GM19395 (cell line): Measurements from ENCODE around the gene SEMA6A.
"Not testable (repeated sequence)": the region's sequence is repeated elsewhere in the genome, so short reads cannot be mapped to it uniquely, and the experiment has no call there.

Experiments
- ATAC-seq: cut with Tn5 transposase; IDR thresholded peaks from one replicate; pipeline ENCODE4 v1.9.1; 2021; ENCODE audit warnings: mild to moderate bottlenecking, moderate library complexity; ENCODE audit not compliant: unreplicated experiment

Gene SEMA6A

GRCh38 chr5:116524051-116524904 lies 50.3 kb downstream of the SEMA6A start:
- ATAC-seq: no peak

- ATAC-seq: not testable (repeated sequence)
These were observed 51.4 kb downstream of the SEMA6A start for GRCh38 chr5:116523182-116523581.

- ATAC-seq: no peak
These were observed 52.1 kb downstream of the SEMA6A start for GRCh38 chr5:116522356-116523136.

GRCh38 chr5:116521173-116521872 lies 53.3 kb downstream of the SEMA6A start:
- peak; percentile 81 for ATAC-seq

GRCh38 chr5:116520771-116521170 lies 53.9 kb downstream of the SEMA6A start:
- no peak for ATAC-seq

GRCh38 chr5:116518423-116518822 lies 56.2 kb downstream of the SEMA6A start:
- no peak for ATAC-seq

- no peak for ATAC-seq
These were observed 57.1 kb downstream of the SEMA6A start for GRCh38 chr5:116517488-116517887.

GRCh38 chr5:116516021-116516420 lies 58.6 kb downstream of the SEMA6A start:
- ATAC-seq: no peak

GRCh38 chr5:116514421-116514970 lies 60.1 kb downstream of the SEMA6A start:
- no peak for ATAC-seq

GRCh38 chr5:116510517-116510916 lies 64.1 kb downstream of the SEMA6A start:
- no peak for ATAC-seq

GRCh38 chr5:116509483-116510244 lies 65.0 kb downstream of the SEMA6A start:
- ATAC-seq: no peak

GRCh38 chr5:116508835-116509234 lies 65.8 kb downstream of the SEMA6A start:
- no peak for ATAC-seq

GRCh38 chr5:116507941-116508655 lies 66.5 kb downstream of the SEMA6A start:
- ATAC-seq: no peak

GRCh38 chr5:116507051-116507537 lies 67.5 kb downstream of the SEMA6A start:
- ATAC-seq: no peak

- ATAC-seq: no peak
These were observed 68.1 kb downstream of the SEMA6A start for GRCh38 chr5:116506488-116506887.

- ATAC-seq: no peak
These were observed 69.9 kb downstream of the SEMA6A start for GRCh38 chr5:116504593-116505166.

GRCh38 chr5:116502616-116503015 lies 72.0 kb downstream of the SEMA6A start:
- no peak for ATAC-seq

GRCh38 chr5:116502138-116502537 lies 72.5 kb downstream of the SEMA6A start:
- no peak for ATAC-seq

GRCh38 chr5:116498503-116499048 lies 76.0 kb downstream of the SEMA6A start:
- ATAC-seq: no peak
